Natural killer cell (primary cell): ENCODE measurements around the gene STK33. TPM values are rescaled to one million over a fixed set of nuclear protein-coding genes. Genes with fewer than 3 reads are reported as not detected.

Experiments used
- ATAC-seq, 3 donors: fragments of 150-1000 bp in 2 of 3; fragments of 200-7000 bp in 1 of 3; cut with Tn5 transposase; 1 replicate in 1 of 3; 2 replicates in 2 of 3; pipeline ENCODE4 v1.10.0; 2021; ENCODE audit warnings: mild to moderate bottlenecking in 2 of 3, moderate library complexity in 2 of 3
- DNase-seq, 2 donors: peaks; one replicate each; pipeline versions ENCODE4 v3.0.0 to v3.0.0-alpha.2; 2013 to 2021; ENCODE audit warnings: mixed read lengths in 1 of 2
- H3K27ac ChIP-seq: one replicate; pipeline ENCODE4 v1.5.1; 2013; ENCODE audit warnings: mild to moderate bottlenecking, low read length
- H3K27me3 ChIP-seq: one replicate; pipeline ENCODE4 v1.6.1; 2013; ENCODE audit warnings: low read length; ENCODE audit not compliant: control insufficient read depth, insufficient read depth
- H3K36me3 ChIP-seq: one replicate; pipeline ENCODE4 v1.6.1; 2013; ENCODE audit warnings: low read length; ENCODE audit not compliant: control insufficient read depth, insufficient read depth
- H3K4me1 ChIP-seq: one replicate; pipeline ENCODE4 v1.6.1; 2013; ENCODE audit warnings: low read length; ENCODE audit not compliant: control insufficient read depth, insufficient read depth
- H3K4me3 ChIP-seq: one replicate; pipeline ENCODE4 v1.5.1; 2013; ENCODE audit warnings: low read length
- H3K9me3 ChIP-seq: one replicate; pipeline ENCODE4 v1.6.1; 2013; ENCODE audit warnings: low read length; ENCODE audit not compliant: control insufficient read depth, insufficient read depth
- H3K27ac Mint-ChIP-seq, 2 donors: one replicate each; pipeline ENCODE4 v1.8.0; 2022; ENCODE audit warnings: mild to moderate bottlenecking in 2 of 2, mixed read lengths in 2 of 2, moderate library complexity in 1 of 2
- H3K27me3 Mint-ChIP-seq, 2 donors: one replicate each; pipeline ENCODE4 v1.8.0; 2022; ENCODE audit warnings: low read depth in 2 of 2, mixed read lengths in 2 of 2
- H3K36me3 Mint-ChIP-seq: one replicate; pipeline ENCODE4 v1.8.0; 2022; ENCODE audit warnings: mixed read lengths
- H3K4me1 Mint-ChIP-seq, 2 donors: one replicate each; pipeline ENCODE4 v1.8.0; 2022; ENCODE audit warnings: mixed read lengths in 2 of 2
- H3K4me3 Mint-ChIP-seq: one replicate; pipeline ENCODE4 v1.8.0; 2022; ENCODE audit warnings: mild to moderate bottlenecking, moderate library complexity, mixed read lengths
- H3K9me3 Mint-ChIP-seq, 2 donors: one replicate each; pipeline ENCODE4 v1.8.0; 2022; ENCODE audit warnings: mixed read lengths in 2 of 2
- WGBS: methylation state at CpG from one replicate; pipeline ENCODE4 v1.1.7; 2013; ENCODE audit warnings: missing lambda C conversion rate; ENCODE audit not compliant: insufficient coverage; 5-methylcytosine and 5-hydroxymethylcytosine counted together
- intact Hi-C: fragments of 100-400 bp; cut with micrococcal nuclease; formaldehyde crosslinking; loops from one replicate; pipeline ENCODE4 v1.14.2; 2022
- total RNA-seq, 4 donors: library from RNA; stranded (reverse); fragments of 120-200 nt in 1 of 4; gene quantifications; one replicate each; pipeline versions ENCODE4 v1.2.3 to v1.2.4, GENCODE V29; 2013 to 2022
- TF ChIP-seq, protein P1 (sequence below): fragments of 200-600 bp; IDR thresholded peaks from one replicate; pipeline ENCODE4 v1.8.0; 2022; ENCODE audit warnings: antibody characterized with exemption

The STK33 gene
- total RNA-seq, 3 donors from 2014 or later (not counting 1 experiment from before 2014, with no cell fraction given), result 0.24 TPM; not detected in 2

GRCh38 chr11:8381343-8381742 lies 212.7 kb downstream of the STK33 start:
- WGBS, result 83% methylated on average over 5 of the region's 6 CpGs
- intact Hi-C loops, result no loop called here

DNA sequence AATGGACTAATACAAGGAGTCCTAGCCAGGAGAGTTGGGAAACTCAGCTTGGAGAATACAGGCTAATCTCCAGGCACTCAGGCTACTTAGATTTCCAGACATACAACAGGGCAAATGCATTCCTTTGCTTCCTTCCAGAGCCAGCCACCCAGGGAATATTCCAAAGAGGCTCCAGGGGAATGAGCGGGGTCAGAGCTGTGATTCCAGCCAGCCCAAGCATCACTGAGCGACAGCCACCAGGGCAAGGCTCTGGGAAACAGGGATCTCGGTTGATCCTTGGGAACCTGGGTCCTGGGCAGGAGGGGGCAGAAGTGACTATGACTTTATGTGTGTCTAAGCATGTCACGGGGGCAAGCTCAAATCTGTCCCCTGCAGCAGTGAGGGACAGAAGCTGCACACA lies 218.1 kb downstream of the STK33 start:
- WGBS, result 66% methylated on average over 4 of the region's 4 CpGs
- Histone ChIP-seq H3K36me3 (no peaks in the 10 kb centered on the region), H3K9me3 (no peaks in the 10 kb centered on the region), H3K27me3 (peaks cover 3% of the 10 kb centered on the region), H3K4me3 (no peak overlapping the region), H3K4me1 (no peaks in the 10 kb centered on the region), H3K27ac (no peak overlapping the region)
- no peak overlapping the region for H3K4me3 Mint-ChIP-seq
- no peaks in the 10 kb centered on the region for H3K9me3 Mint-ChIP-seq
- DNase-seq (no peak), ATAC-seq (no peak)
- peaks cover 2 to 7% of the 10 kb centered on the region in 2 donors for H3K27me3 Mint-ChIP-seq
- intact Hi-C loops, result no loop called here
- no peaks in the 10 kb centered on the region for H3K4me1 Mint-ChIP-seq
- TF ChIP-seq, protein P1, sequence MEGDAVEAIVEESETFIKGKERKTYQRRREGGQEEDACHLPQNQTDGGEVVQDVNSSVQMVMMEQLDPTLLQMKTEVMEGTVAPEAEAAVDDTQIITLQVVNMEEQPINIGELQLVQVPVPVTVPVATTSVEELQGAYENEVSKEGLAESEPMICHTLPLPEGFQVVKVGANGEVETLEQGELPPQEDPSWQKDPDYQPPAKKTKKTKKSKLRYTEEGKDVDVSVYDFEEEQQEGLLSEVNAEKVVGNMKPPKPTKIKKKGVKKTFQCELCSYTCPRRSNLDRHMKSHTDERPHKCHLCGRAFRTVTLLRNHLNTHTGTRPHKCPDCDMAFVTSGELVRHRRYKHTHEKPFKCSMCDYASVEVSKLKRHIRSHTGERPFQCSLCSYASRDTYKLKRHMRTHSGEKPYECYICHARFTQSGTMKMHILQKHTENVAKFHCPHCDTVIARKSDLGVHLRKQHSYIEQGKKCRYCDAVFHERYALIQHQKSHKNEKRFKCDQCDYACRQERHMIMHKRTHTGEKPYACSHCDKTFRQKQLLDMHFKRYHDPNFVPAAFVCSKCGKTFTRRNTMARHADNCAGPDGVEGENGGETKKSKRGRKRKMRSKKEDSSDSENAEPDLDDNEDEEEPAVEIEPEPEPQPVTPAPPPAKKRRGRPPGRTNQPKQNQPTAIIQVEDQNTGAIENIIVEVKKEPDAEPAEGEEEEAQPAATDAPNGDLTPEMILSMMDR, result no peak
- H3K36me3 Mint-ChIP-seq, result no peaks in the 10 kb centered on the region
- H3K27ac Mint-ChIP-seq, result no peak overlapping the region

More at GRCh38 chr11:8381343-8381742, 212.7 kb downstream of the STK33 start:
- H3K4me3 Mint-ChIP-seq, result no peak overlapping the region
- no peak overlapping the region for H3K4me3 ChIP-seq
- peaks cover 2 to 7% of the 10 kb centered on the region in 2 donors for H3K27me3 Mint-ChIP-seq
- H3K9me3 ChIP-seq, result no peaks in the 10 kb centered on the region
- H3K27ac Mint-ChIP-seq, result no peak overlapping the region
- TF ChIP-seq, protein P1, result no peak
- no peaks in the 10 kb centered on the region for H3K36me3 ChIP-seq
- DNase-seq (no peak), ATAC-seq (no peak)
- H3K9me3 Mint-ChIP-seq, result no peaks in the 10 kb centered on the region
- H3K27me3 ChIP-seq, result peaks cover 3% of the 10 kb centered on the region
- no peak overlapping the region for H3K27ac ChIP-seq
- H3K36me3 Mint-ChIP-seq, result no peaks in the 10 kb centered on the region
- no peaks in the 10 kb centered on the region for H3K4me1 Mint-ChIP-seq
- no peaks in the 10 kb centered on the region for H3K4me1 ChIP-seq

GRCh38 chr11:8375460-8375859 lies 218.6 kb downstream of the STK33 start:
- no peak for ATAC-seq
- DNase-seq, result no peak
- TF ChIP-seq, protein P1, result no peak
- 33% methylated on average over 2 of the region's 3 CpGs for WGBS
- H3K9me3 ChIP-seq, result no peaks in the 10 kb centered on the region
- no peak overlapping the region for H3K4me3 ChIP-seq
- no peaks in the 10 kb centered on the region for H3K36me3 Mint-ChIP-seq
- H3K27ac Mint-ChIP-seq, result no peak overlapping the region
- no peaks in the 10 kb centered on the region for H3K9me3 Mint-ChIP-seq
- no peak overlapping the region for H3K27ac ChIP-seq
- H3K4me1 Mint-ChIP-seq, result no peaks in the 10 kb centered on the region
- no peaks in the 10 kb centered on the region for H3K36me3 ChIP-seq
- peaks cover 2 to 7% of the 10 kb centered on the region in 2 donors for H3K27me3 Mint-ChIP-seq
- intact Hi-C loops, result no loop called here
- peaks cover 3% of the 10 kb centered on the region for H3K27me3 ChIP-seq
- no peak overlapping the region for H3K4me3 Mint-ChIP-seq
- H3K4me1 ChIP-seq, result no peaks in the 10 kb centered on the region

DNA sequence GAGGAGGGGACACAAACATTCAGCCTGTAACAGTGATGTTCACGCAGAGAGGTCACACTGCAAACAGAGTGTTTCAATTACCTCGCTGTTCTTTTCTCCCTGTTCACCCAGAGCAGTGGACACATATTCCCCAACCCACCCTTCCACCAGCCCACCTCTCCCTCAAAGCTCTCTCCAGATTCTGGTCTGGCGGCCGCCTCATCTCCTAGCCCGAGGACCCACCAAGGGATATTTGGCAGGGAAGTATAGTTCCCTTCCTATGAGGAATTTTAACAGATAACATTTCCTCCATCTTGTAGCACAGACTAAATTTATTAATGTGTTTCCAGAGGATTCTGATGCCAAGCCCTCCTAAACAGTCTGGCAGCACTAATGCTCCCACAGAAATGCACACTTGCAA lies 219.3 kb downstream of the STK33 start:
- H3K9me3 Mint-ChIP-seq, result no peaks in the 10 kb centered on the region
- no peak for ATAC-seq
- Histone ChIP-seq H3K36me3 (no peaks in the 10 kb centered on the region), H3K4me1 (no peaks in the 10 kb centered on the region), H3K27ac (no peak overlapping the region), H3K9me3 (no peaks in the 10 kb centered on the region), H3K4me3 (no peak overlapping the region), H3K27me3 (peaks cover 3% of the 10 kb centered on the region)
- WGBS, result 90% methylated on average over 4 of the region's 5 CpGs
- DNase-seq, result no peak
- no peak overlapping the region for H3K27ac Mint-ChIP-seq
- peaks cover 2 to 7% of the 10 kb centered on the region in 2 donors for H3K27me3 Mint-ChIP-seq
- no peak overlapping the region for H3K4me3 Mint-ChIP-seq
- H3K36me3 Mint-ChIP-seq, result no peaks in the 10 kb centered on the region
- no peaks in the 10 kb centered on the region for H3K4me1 Mint-ChIP-seq
- TF ChIP-seq, protein P1, result no peak
- intact Hi-C loops, result no loop called here
